SH-SY5Y (cell line): ENCODE measurements around the gene C11orf87.

Source experiments
- GATA2 ChIP-seq: IDR thresholded peaks from 2 replicates; pipeline ENCODE4 v1.6.1; 2011; ENCODE audit warnings: mild to moderate bottlenecking, low read depth, low read length
- GATA3 ChIP-seq: IDR thresholded peaks from 2 replicates; pipeline ENCODE4 v1.6.1; 2011; ENCODE audit warnings: low read depth, mild to moderate bottlenecking, low read length, moderate library complexity

C11orf87 gene

DNA sequence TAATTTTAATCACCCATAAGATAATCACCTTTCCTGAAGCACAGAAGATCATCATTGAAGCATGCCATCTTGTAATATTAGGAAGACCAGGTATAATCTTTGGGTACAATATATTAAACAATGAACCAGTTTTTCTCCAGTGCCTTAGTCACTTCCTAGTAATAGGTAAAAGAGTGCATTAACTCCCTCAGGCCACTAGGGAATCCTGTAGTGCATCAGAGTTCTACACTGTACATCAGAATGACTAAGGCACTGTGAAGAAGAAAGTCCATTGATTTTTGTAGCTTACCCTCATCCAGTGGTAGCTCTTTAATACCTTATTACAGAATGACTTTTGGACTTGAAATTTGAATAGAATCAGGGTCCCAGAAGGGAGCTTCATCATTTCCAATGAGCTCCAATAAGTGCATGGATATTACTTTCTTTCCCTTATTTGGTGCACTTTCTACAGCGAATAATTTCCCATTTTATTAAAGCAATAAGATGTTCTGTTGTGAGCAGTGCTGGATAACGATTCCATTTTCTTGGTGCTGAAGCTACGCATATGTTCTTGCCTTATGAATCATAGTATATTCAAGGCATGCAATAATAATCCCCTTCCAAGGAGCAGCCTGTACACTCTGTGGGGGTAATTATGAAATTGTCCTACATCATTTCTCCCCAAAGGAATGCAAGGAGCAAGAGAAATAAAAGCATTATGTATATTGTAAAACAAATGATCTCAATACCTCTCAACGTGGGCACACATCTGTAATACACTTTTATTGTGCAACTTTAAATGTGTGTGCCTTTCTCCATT lies 4.7 kb downstream of the C11orf87 start:
- TF ChIP-seq GATA3 (no peak), GATA2 (no peak)

- no peak for TF ChIP-seq GATA2
- no peak for TF ChIP-seq GATA3
These were observed 10.1 kb downstream of the C11orf87 start for GRCh38 chr11:109432105-109432504.

- TF ChIP-seq GATA2 (no peak), GATA3 (no peak)
These were observed 11.8 kb downstream of the C11orf87 start for GRCh38 chr11:109433753-109434256.

DNA sequence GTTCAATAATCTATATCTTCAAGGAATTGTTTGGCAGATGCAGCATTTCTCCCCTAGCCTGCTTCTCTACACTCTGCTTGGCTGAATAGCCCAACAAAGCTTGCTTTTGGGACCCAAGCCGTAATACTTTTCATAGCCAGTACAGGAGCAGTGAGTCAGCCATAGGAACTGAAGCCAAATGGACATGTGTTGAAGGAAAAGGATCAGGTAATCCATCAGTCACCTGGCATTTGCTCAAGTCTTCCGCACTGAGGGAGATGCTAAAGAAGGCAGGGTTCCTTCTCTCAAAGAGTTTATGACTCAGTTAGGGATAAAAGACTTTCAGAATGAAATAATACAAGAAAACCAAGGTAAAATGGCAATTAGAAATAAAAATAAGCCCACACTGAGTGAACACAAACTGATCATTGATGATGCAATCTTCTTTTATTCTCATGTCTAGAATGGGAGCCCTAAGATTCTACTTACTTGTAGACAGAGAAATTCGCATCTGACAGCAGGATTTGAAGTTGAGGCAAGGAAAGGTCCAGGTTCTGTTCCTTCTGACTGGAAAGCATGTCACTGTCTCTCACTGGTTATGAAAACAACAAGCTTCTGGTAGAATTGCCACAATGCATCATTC lies 13.2 kb downstream of the C11orf87 start:
- TF ChIP-seq GATA3, result no peak
- TF ChIP-seq GATA2, result no peak

- TF ChIP-seq GATA2, result no peak
- no peak for TF ChIP-seq GATA3
These were observed 17.7 kb downstream of the C11orf87 start for GRCh38 chr11:109439684-109440083.

DNA sequence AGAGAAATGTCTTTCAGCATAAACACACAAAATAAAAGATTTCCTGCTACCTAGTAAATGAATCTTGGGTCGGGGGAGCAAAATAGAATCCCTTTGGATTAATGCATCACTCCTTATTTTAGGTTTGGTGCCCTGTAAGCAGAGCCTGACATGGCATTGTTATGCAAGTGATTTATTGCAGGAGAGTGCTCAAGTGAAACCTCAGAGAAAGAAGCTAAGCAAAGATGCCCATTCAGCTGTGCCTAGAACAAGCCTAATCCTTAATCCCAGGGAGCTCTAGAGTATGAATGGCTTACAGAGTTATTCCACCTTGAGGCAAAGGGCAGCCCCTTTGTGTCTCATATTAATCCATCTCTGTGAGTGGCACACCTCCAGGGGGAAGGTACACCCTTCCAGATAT lies 21.1 kb downstream of the C11orf87 start:
- TF ChIP-seq GATA2 (no peak), GATA3 (no peak)

GRCh38 chr11:109454857-109455256 lies 32.9 kb downstream of the C11orf87 start:
- TF ChIP-seq GATA2, result no peak
- no peak for TF ChIP-seq GATA3
